ENCODE results near the gene ELMOD3. TPM values are rescaled to one million over a fixed set of nuclear protein-coding genes. Genes with fewer than 3 reads are reported as not detected.

Gene ELMOD3
- polyA plus RNA-seq (2013): 15.6 TPM

GRCh38 chr2:85354286-85355072 lies at the start of gene ELMOD3, which contains the start of gene RETSAT:
ELMOD3 (plus strand) TSS chr2:85354769; CDS start chr2:85357199, 2,430 bp downstream.
RETSAT (minus strand) TSS chr2:85354528; CDS start chr2:85354507, 21 bp downstream.
- 0% methylated on average over 37 of the region's 42 CpGs for WGBS (ENCODE audit: insufficient coverage)
- peak; percentile 99 to 100 (median 99) for DNase-seq
- H3K27ac ChIP-seq (ENCODE audit: insufficient read depth in 1 of 2, low read depth in 1 of 2, low read length in 2 of 2, poor library complexity in 1 of 2, severe bottlenecking in 2 of 2): peak within 1 kb of the TSS; percentile 91 to 96
- CTCF ChIA-PET: interaction anchor here (0.8 to 1.8 kb wide), 3 partner anchors 9 to 34 kb away, joined by 3 to 4 read pairs (median 3); no protein-coding TSS in a partner anchor
- no peaks in the 10 kb centered on the region for H3K27me3 ChIP-seq (replicated peaks in 2 of 5; ENCODE audit: control insufficient read depth in 4 of 5, insufficient read depth in 5 of 5, low read length in 4 of 5)
- no peaks in the 10 kb centered on the region for H3K9me3 ChIP-seq (ENCODE audit: control extremely low read depth in 1 of 5, control insufficient read depth in 4 of 5, insufficient read depth in 2 of 5, low read depth in 1 of 5, low read length in 4 of 5)
- H3K4me1 ChIP-seq (ENCODE audit: control extremely low read depth in 1 of 4, control insufficient read depth in 4 of 4, insufficient read depth in 4 of 4, low read length in 3 of 4): peaks cover 4 to 24% (median 22%) of the 10 kb centered on the region in 4 experiments
- peak within 1 kb of the TSS; percentile 58 to 96 (median 81) for H3K4me3 ChIP-seq (ENCODE audit: control insufficient read depth in 1 of 7, extremely low read depth in 1 of 7, insufficient read depth in 4 of 7, low read depth in 2 of 7, low read length in 6 of 7)
- peaks cover 9 to 39% (median 24%) of the 10 kb centered on the region in 4 experiments for H3K36me3 ChIP-seq (ENCODE audit: control insufficient read depth in 4 of 4, insufficient read depth in 4 of 4, low read length in 3 of 4)
- POLR2A ChIA-PET: interaction anchor here (0.5 to 2.4 kb wide), 3 partner anchors 27 to 233 kb away, joined by 3 to 12 read pairs (median 4); partner anchors contain the start of genes SH2D6 and TGOLN2

- DNase-seq: no peak
- H3K4me3 ChIP-seq (ENCODE audit: control insufficient read depth in 1 of 7, extremely low read depth in 1 of 7, insufficient read depth in 4 of 7, low read depth in 2 of 7, low read length in 6 of 7): peak overlapping the region in 2 of 7 experiments; percentile 43 to 47
- CTCF ChIA-PET: interaction anchor here (1.0 to 4.4 kb wide), 2 partner anchors 8 to 10 kb away, joined by 3 to 33 read pairs; no protein-coding TSS in a partner anchor
- peaks cover 0 to 2% (median 0%) of the 10 kb centered on the region in 5 experiments for H3K27me3 ChIP-seq (replicated peaks in 2 of 5; ENCODE audit: control insufficient read depth in 4 of 5, insufficient read depth in 5 of 5, low read length in 4 of 5)
- no peak overlapping the region for H3K27ac ChIP-seq (ENCODE audit: insufficient read depth in 1 of 2, low read depth in 1 of 2, low read length in 2 of 2, poor library complexity in 1 of 2, severe bottlenecking in 2 of 2)
- peaks cover 5 to 26% (median 24%) of the 10 kb centered on the region in 4 experiments for H3K4me1 ChIP-seq (ENCODE audit: control extremely low read depth in 1 of 4, control insufficient read depth in 4 of 4, insufficient read depth in 4 of 4, low read length in 3 of 4)
- WGBS (ENCODE audit: insufficient coverage): 83% methylated on average over 9 of the region's 9 CpGs
- no peaks in the 10 kb centered on the region for H3K36me3 ChIP-seq (ENCODE audit: control insufficient read depth in 4 of 4, insufficient read depth in 4 of 4, low read length in 3 of 4)
- H3K9me3 ChIP-seq (ENCODE audit: control extremely low read depth in 1 of 5, control insufficient read depth in 4 of 5, insufficient read depth in 2 of 5, low read depth in 1 of 5, low read length in 4 of 5): no peaks in the 10 kb centered on the region
- POLR2A ChIA-PET: no interaction called here
Measured at GRCh38 chr2:85307527-85307897, 47.1 kb upstream of the ELMOD3 start.

GRCh38 chr2:85308201-85308600 lies 46.4 kb upstream of the ELMOD3 start:
- H3K27me3 ChIP-seq (replicated peaks in 2 of 5; ENCODE audit: control insufficient read depth in 4 of 5, insufficient read depth in 5 of 5, low read length in 4 of 5): peaks cover 0 to 2% (median 0%) of the 10 kb centered on the region in 5 experiments
- no peaks in the 10 kb centered on the region for H3K9me3 ChIP-seq (ENCODE audit: control extremely low read depth in 1 of 5, control insufficient read depth in 4 of 5, insufficient read depth in 2 of 5, low read depth in 1 of 5, low read length in 4 of 5)
- H3K36me3 ChIP-seq (ENCODE audit: control insufficient read depth in 4 of 4, insufficient read depth in 4 of 4, low read length in 3 of 4): no peaks in the 10 kb centered on the region
- ChIA-PET CTCF (interaction anchor here (4.4 kb wide), 1 partner anchor 8 kb away, joined by 33 read pairs; no protein-coding TSS in a partner anchor), POLR2A (no interaction called here)
- 97% methylated on average over 4 of the region's 6 CpGs for whole genome bisulfite sequencing (ENCODE audit: insufficient coverage)
- no peak for DNase-seq
- no peak overlapping the region for H3K4me3 ChIP-seq (ENCODE audit: control insufficient read depth in 1 of 7, extremely low read depth in 1 of 7, insufficient read depth in 4 of 7, low read depth in 2 of 7, low read length in 6 of 7)
- no peak overlapping the region for H3K27ac ChIP-seq (ENCODE audit: insufficient read depth in 1 of 2, low read depth in 1 of 2, low read length in 2 of 2, poor library complexity in 1 of 2, severe bottlenecking in 2 of 2)
- peaks cover 5 to 26% (median 24%) of the 10 kb centered on the region in 4 experiments for H3K4me1 ChIP-seq (ENCODE audit: control extremely low read depth in 1 of 4, control insufficient read depth in 4 of 4, insufficient read depth in 4 of 4, low read length in 3 of 4)

GRCh38 chr2:85308896-85309555 lies 45.5 kb upstream of the ELMOD3 start:
- H3K4me1 ChIP-seq (ENCODE audit: control extremely low read depth in 1 of 4, control insufficient read depth in 4 of 4, insufficient read depth in 4 of 4, low read length in 3 of 4): peaks cover 5 to 26% (median 24%) of the 10 kb centered on the region in 4 experiments
- peak in 2 of 3 donors; percentile 33 to 54 for DNase-seq
- H3K27ac ChIP-seq (ENCODE audit: insufficient read depth in 1 of 2, low read depth in 1 of 2, low read length in 2 of 2, poor library complexity in 1 of 2, severe bottlenecking in 2 of 2): no peak overlapping the region
- ChIA-PET POLR2A (interaction anchor here (1.5 kb wide), 1 partner anchor 19 kb away, joined by 4 read pairs; the partner anchor contains the start of gene TGOLN2), CTCF (interaction anchor here (0.7 to 4.4 kb wide), 7 partner anchors 9 to 243 kb away, joined by 3 to 33 read pairs (median 3); no protein-coding TSS in a partner anchor)
- peaks cover 0 to 2% (median 0%) of the 10 kb centered on the region in 5 experiments for H3K27me3 ChIP-seq (replicated peaks in 2 of 5; ENCODE audit: control insufficient read depth in 4 of 5, insufficient read depth in 5 of 5, low read length in 4 of 5)
- peaks cover 0 to 8% (median 1%) of the 10 kb centered on the region in 4 experiments for H3K36me3 ChIP-seq (ENCODE audit: control insufficient read depth in 4 of 4, insufficient read depth in 4 of 4, low read length in 3 of 4)
- peak overlapping the region in 3 of 7 experiments; percentile 44 to 62 (median 61) for H3K4me3 ChIP-seq (ENCODE audit: control insufficient read depth in 1 of 7, extremely low read depth in 1 of 7, insufficient read depth in 4 of 7, low read depth in 2 of 7, low read length in 6 of 7)
- H3K9me3 ChIP-seq (ENCODE audit: control extremely low read depth in 1 of 5, control insufficient read depth in 4 of 5, insufficient read depth in 2 of 5, low read depth in 1 of 5, low read length in 4 of 5): no peaks in the 10 kb centered on the region
- 33% methylated on average over 10 of the region's 15 CpGs for WGBS (ENCODE audit: insufficient coverage)

GRCh38 chr2:85309699-85310321 lies 44.8 kb upstream of the ELMOD3 start:
- POLR2A ChIA-PET: interaction anchor here (1.5 kb wide), 1 partner anchor 18 kb away, joined by 4 read pairs; the partner anchor contains the start of gene TGOLN2
- no peaks in the 10 kb centered on the region for H3K27me3 ChIP-seq (replicated peaks in 2 of 5; ENCODE audit: control insufficient read depth in 4 of 5, insufficient read depth in 5 of 5, low read length in 4 of 5)

GRCh38 chr2:85310330-85310729 lies 44.2 kb upstream of the ELMOD3 start:
- POLR2A ChIA-PET: no interaction called here
- peak overlapping the region in 1 of 7 experiments; percentile 62 for H3K4me3 ChIP-seq (ENCODE audit: control insufficient read depth in 1 of 7, extremely low read depth in 1 of 7, insufficient read depth in 4 of 7, low read depth in 2 of 7, low read length in 6 of 7)

More at GRCh38 chr2:85309699-85310321, 44.8 kb upstream of the ELMOD3 start:
- no peak for DNase-seq
- peaks cover 5 to 26% (median 24%) of the 10 kb centered on the region in 4 experiments for H3K4me1 ChIP-seq (ENCODE audit: control extremely low read depth in 1 of 4, control insufficient read depth in 4 of 4, insufficient read depth in 4 of 4, low read length in 3 of 4)
- CTCF ChIA-PET: interaction anchor here (0.7 to 4.4 kb wide), 7 partner anchors 10 to 244 kb away, joined by 3 to 33 read pairs (median 3); no protein-coding TSS in a partner anchor
- H3K27ac ChIP-seq (ENCODE audit: insufficient read depth in 1 of 2, low read depth in 1 of 2, low read length in 2 of 2, poor library complexity in 1 of 2, severe bottlenecking in 2 of 2): no peak overlapping the region
- H3K4me3 ChIP-seq (ENCODE audit: control insufficient read depth in 1 of 7, extremely low read depth in 1 of 7, insufficient read depth in 4 of 7, low read depth in 2 of 7, low read length in 6 of 7): peak overlapping the region in 5 of 7 experiments; percentile 2 to 62 (median 44)
- H3K36me3 ChIP-seq (ENCODE audit: control insufficient read depth in 4 of 4, insufficient read depth in 4 of 4, low read length in 3 of 4): peaks cover 0 to 15% (median 5%) of the 10 kb centered on the region in 4 experiments
- 45% methylated on average over 12 of the region's 19 CpGs for WGBS (ENCODE audit: insufficient coverage)
- no peaks in the 10 kb centered on the region for H3K9me3 ChIP-seq (ENCODE audit: control extremely low read depth in 1 of 5, control insufficient read depth in 4 of 5, insufficient read depth in 2 of 5, low read depth in 1 of 5, low read length in 4 of 5)

More at GRCh38 chr2:85310330-85310729, 44.2 kb upstream of the ELMOD3 start:
- no peak for DNase-seq
- CTCF ChIA-PET: interaction anchor here (0.9 to 4.4 kb wide), 4 partner anchors 9 to 242 kb away, joined by 3 to 33 read pairs (median 12); no protein-coding TSS in a partner anchor
- Histone ChIP-seq H3K27ac (ENCODE audit: insufficient read depth in 1 of 2, low read depth in 1 of 2, low read length in 2 of 2, poor library complexity in 1 of 2, severe bottlenecking in 2 of 2) (no peak overlapping the region), H3K9me3 (ENCODE audit: control extremely low read depth in 1 of 5, control insufficient read depth in 4 of 5, insufficient read depth in 2 of 5, low read depth in 1 of 5, low read length in 4 of 5) (no peaks in the 10 kb centered on the region), H3K4me1 (ENCODE audit: control extremely low read depth in 1 of 4, control insufficient read depth in 4 of 4, insufficient read depth in 4 of 4, low read length in 3 of 4) (peaks cover 5 to 26% (median 24%) of the 10 kb centered on the region in 4 experiments), H3K36me3 (ENCODE audit: control insufficient read depth in 4 of 4, insufficient read depth in 4 of 4, low read length in 3 of 4) (peaks cover 0 to 20% (median 7%) of the 10 kb centered on the region in 4 experiments), H3K27me3 (replicated peaks in 2 of 5; ENCODE audit: control insufficient read depth in 4 of 5, insufficient read depth in 5 of 5, low read length in 4 of 5) (no peaks in the 10 kb centered on the region)
- 100% methylated on average over 2 of the region's 3 CpGs for WGBS (ENCODE audit: insufficient coverage)

Measured in common myeloid progenitor, CD34-positive (primary cell).